Measurements from ENCODE around the gene CDK10.

Gene CDK10

DNA sequence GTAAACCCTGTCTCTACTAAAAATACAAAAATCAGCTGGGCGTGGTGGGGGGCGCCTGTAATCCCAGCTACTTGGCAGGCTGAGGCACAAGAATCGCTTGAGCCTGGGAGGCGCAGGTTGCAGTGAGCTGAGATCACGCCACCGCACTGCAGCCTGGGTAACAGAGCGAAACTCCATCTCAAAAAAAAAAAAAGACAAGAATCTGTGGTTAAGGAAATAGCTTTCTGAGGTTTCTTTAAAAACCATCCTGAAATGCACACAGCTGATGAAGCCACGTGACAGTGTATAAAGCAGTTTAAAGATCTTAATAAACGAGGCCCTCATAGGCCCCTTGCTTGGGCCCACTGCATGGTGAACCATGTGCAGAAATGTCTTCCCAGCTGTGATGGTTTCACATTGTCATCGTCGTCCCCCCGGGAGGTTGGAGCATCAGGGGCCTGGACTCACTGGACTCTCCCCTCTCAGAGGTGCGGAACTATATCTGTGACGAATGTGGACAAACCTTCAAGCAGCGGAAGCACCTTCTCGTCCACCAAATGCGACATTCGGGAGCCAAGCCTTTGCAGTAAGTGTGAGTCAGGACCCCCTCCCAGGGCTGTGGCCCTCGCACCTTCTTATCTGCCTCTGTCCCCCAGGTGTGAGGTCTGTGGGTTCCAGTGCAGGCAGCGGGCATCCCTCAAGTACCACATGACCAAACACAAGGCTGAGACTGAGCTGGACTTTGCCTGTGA lies 51.0 kb downstream of the CDK10 start:
- POLR2A ChIA-PET = interaction anchor here (1.4 kb wide), 1 partner anchor 11 kb away, joined by 3 read pairs; no protein-coding TSS in a partner anchor

DNA sequence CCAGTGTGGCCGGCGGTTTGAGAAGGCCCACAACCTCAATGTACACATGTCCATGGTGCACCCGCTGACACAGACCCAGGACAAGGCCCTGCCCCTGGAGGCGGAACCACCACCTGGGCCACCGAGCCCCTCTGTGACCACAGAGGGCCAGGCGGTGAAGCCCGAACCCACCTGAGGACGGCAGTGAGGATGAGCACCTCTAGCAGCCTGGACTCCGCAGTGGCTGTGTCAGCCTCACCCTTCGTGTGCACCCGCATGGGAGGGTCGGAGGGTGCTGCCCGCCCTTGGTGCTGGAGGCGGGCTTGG lies 51.5 kb downstream of the CDK10 start:
- ChIA-PET CTCF (no interaction called here), POLR2A (interaction anchor here (1.4 kb wide), 1 partner anchor 11 kb away, joined by 3 read pairs; no protein-coding TSS in a partner anchor)
- no peak for TF ChIP-seq ZNF384 (IDR thresholded peaks at IDR 0.05)
- TF ChIP-seq FOXA1 (IDR thresholded peaks at IDR 0.05) = no peak
- TF ChIP-seq ARNT (IDR thresholded peaks at IDR 0.05) = no peak
- no peak for TF ChIP-seq L3MBTL2 (conservative IDR thresholded peaks at IDR 0.05)
- no peak for TF ChIP-seq SUZ12 (IDR thresholded peaks at IDR 0.05)
- no peak for TF ChIP-seq SP1 (IDR thresholded peaks at IDR 0.05)
- no peak for TF ChIP-seq LEF1 (IDR thresholded peaks at IDR 0.05; ENCODE audit: borderline replicate concordance)
- no peak for TF ChIP-seq NFRKB (IDR thresholded peaks at IDR 0.05)
- no peak for TF ChIP-seq CTBP1 (IDR thresholded peaks at IDR 0.05; ENCODE audit: borderline replicate concordance)
- no peak for TF ChIP-seq FOXM1 (IDR thresholded peaks at IDR 0.05; ENCODE audit: borderline replicate concordance)
- DNase-seq (ENCODE audit: extremely low spot score) = no peak

More for the DNA sequence above, 51.0 kb downstream of the CDK10 start:
- CTCF ChIA-PET = no interaction called here
- no peak for DNase-seq (ENCODE audit: extremely low spot score)
- TF ChIP-seq, protein P1, sequence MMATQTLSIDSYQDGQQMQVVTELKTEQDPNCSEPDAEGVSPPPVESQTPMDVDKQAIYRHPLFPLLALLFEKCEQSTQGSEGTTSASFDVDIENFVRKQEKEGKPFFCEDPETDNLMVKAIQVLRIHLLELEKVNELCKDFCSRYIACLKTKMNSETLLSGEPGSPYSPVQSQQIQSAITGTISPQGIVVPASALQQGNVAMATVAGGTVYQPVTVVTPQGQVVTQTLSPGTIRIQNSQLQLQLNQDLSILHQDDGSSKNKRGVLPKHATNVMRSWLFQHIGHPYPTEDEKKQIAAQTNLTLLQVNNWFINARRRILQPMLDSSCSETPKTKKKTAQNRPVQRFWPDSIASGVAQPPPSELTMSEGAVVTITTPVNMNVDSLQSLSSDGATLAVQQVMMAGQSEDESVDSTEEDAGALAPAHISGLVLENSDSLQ (IDR thresholded peaks at IDR 0.05) = no peak
- no peak for TF ChIP-seq HDGF (IDR thresholded peaks at IDR 0.05; ENCODE audit: borderline replicate concordance)
- no peak for TF ChIP-seq ARNT (IDR thresholded peaks at IDR 0.05)
- TF ChIP-seq SP1 (IDR thresholded peaks at IDR 0.05) = no peak
- TF ChIP-seq TARDBP (IDR thresholded peaks at IDR 0.05) = no peak
- TF ChIP-seq L3MBTL2 (conservative IDR thresholded peaks at IDR 0.05) = no peak
- no peak for TF ChIP-seq ZNF384 (IDR thresholded peaks at IDR 0.05)
- no peak for TF ChIP-seq SUZ12 (IDR thresholded peaks at IDR 0.05)

DNA sequence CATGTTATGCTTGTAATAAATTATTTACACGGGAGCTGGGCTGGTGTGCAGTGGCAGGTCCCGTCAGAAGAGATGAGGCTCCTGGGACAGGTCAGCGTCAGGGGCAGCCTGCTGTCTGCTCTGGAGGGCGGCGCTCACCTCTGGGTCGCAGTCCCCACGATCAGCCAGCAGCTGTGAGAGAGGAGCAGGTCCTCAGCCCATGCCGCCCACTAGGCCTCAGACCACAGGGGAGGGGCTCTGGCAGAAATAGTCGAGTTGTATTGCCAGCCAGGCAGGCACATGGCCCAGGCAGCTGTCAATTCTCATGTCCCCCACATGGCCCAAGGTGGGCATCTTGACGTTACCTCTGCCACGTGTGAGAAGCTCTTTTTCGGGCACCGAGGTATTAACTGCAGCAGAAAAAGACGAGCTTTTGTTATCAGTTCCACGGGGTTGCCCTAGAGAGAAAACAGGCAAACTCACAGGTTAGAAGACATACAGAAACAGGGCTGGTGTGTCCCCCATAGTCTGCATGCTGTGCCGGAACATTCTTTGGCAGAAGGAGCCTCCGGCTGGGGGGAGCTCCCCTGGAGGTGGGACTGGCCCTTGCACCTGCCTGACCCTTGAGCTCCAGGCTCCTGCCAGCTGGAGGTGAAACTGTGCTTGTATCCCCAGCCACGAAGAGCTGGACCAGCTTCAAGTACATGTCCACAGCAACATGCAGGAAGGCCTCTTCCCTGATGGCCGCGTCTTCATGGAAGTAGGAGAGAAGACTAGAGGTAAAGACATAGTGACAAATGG lies 52.2 kb downstream of the CDK10 start:
- TF ChIP-seq L3MBTL2 (conservative IDR thresholded peaks at IDR 0.05) (no peak), FOXA1 (IDR thresholded peaks at IDR 0.05) (no peak), HDGF (IDR thresholded peaks at IDR 0.05; ENCODE audit: borderline replicate concordance) (no peak), TARDBP (IDR thresholded peaks at IDR 0.05) (no peak), BHLHE40 (IDR thresholded peaks at IDR 0.05; ENCODE audit: borderline replicate concordance) (no peak), CTBP1 (IDR thresholded peaks at IDR 0.05; ENCODE audit: borderline replicate concordance) (no peak), LEF1 (IDR thresholded peaks at IDR 0.05; ENCODE audit: borderline replicate concordance) (no peak), FOXK2 (IDR thresholded peaks at IDR 0.05) (no peak), ELF4 (IDR thresholded peaks at IDR 0.05) (no peak), FOXM1 (IDR thresholded peaks at IDR 0.05; ENCODE audit: borderline replicate concordance) (no peak), SP1 (IDR thresholded peaks at IDR 0.05) (no peak), ARNT (IDR thresholded peaks at IDR 0.05) (no peak), ZNF384 (IDR thresholded peaks at IDR 0.05) (no peak), NFRKB (IDR thresholded peaks at IDR 0.05) (no peak)
- TF ChIP-seq, protein P1 (IDR thresholded peaks at IDR 0.05) = no peak
- ChIA-PET CTCF (interaction anchor here (0.9 kb wide), 1 partner anchor 33 kb away, joined by 3 read pairs; no protein-coding TSS in a partner anchor), POLR2A (interaction anchor here (1.3 to 1.4 kb wide), 2 partner anchors 10 to 33 kb away, joined by 3 to 4 read pairs; no protein-coding TSS in a partner anchor)
- no peak for DNase-seq (ENCODE audit: extremely low spot score)

DNA sequence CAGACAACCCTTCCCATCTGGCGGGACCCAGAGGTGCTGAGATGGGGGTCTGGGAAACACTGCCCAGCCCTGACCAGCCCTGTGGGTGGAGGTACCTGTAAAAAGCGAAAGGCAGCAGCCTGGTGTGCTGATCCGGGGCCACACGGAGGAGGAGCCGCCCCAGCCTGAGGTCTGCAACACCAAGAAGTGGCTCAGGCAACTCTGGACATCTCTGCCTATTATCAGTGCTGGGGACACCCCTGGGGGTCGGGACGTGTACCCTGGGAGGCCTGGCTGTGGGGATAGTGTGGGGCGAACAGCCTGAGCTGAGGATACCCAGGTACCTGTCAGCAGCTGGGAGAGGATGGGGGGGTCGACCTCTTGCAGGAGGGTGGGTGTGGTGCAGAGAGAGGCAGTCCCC lies 52.9 kb downstream of the CDK10 start:
- ChIA-PET CTCF (interaction anchor here (0.9 kb wide), 1 partner anchor 33 kb away, joined by 3 read pairs; no protein-coding TSS in a partner anchor), POLR2A (interaction anchor here (1.3 kb wide), 1 partner anchor 33 kb away, joined by 4 read pairs; no protein-coding TSS in a partner anchor)
- no peak for TF ChIP-seq FOXM1 (IDR thresholded peaks at IDR 0.05; ENCODE audit: borderline replicate concordance)
- TF ChIP-seq L3MBTL2 (conservative IDR thresholded peaks at IDR 0.05) = no peak
- DNase-seq (ENCODE audit: extremely low spot score) = no peak

DNA sequence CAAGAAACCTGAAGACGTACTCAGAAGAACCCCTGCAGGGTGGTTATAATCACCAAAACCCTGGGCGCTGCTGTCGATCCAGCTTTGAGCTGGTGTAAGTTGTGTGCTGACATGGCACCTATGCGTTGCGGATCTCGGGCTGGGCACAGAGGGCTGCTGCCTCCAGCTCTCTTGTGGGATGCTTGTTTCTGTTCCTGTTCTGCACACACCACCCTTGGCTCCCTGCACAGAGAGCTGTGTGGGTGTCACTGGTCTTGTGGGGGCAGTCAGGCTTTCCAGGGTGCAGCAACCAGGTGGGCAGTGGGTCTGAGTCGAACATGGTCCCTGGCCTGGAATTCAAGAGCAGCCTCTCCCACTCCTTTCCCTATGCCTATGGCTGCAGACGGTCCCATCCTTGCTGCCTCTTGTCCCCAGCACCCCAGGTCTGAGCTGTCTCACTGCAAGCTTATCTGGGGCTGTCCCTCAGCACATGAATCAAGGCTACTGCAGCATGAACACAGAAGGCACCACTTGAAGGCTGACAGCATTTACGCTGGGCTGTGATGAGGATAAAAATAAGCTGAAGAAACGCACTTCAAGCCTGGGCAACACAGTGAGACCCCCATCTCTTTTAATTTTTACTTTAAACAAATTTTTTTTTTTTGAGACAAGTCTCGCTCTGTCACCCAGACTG lies 55.0 kb downstream of the CDK10 start:
- DNase-seq (ENCODE audit: extremely low spot score) = no peak
- TF ChIP-seq BHLHE40 (IDR thresholded peaks at IDR 0.05; ENCODE audit: borderline replicate concordance) (no peak), FOXM1 (IDR thresholded peaks at IDR 0.05; ENCODE audit: borderline replicate concordance) (no peak), L3MBTL2 (conservative IDR thresholded peaks at IDR 0.05) (no peak), ARNT (IDR thresholded peaks at IDR 0.05) (no peak), NFRKB (IDR thresholded peaks at IDR 0.05) (no peak), SUZ12 (IDR thresholded peaks at IDR 0.05) (no peak), ZNF384 (IDR thresholded peaks at IDR 0.05) (no peak), FOXK2 (IDR thresholded peaks at IDR 0.05) (no peak), HDGF (IDR thresholded peaks at IDR 0.05; ENCODE audit: borderline replicate concordance) (no peak), LEF1 (IDR thresholded peaks at IDR 0.05; ENCODE audit: borderline replicate concordance) (no peak), CTBP1 (IDR thresholded peaks at IDR 0.05; ENCODE audit: borderline replicate concordance) (no peak)
- CTCF ChIA-PET = interaction anchor here (1.2 kb wide), 1 partner anchor 35 kb away, joined by 4 read pairs; no protein-coding TSS in a partner anchor
- POLR2A ChIA-PET = interaction anchor here (0.9 kb wide), 1 partner anchor 9 kb away, joined by 3 read pairs; no protein-coding TSS in a partner anchor

DNA sequence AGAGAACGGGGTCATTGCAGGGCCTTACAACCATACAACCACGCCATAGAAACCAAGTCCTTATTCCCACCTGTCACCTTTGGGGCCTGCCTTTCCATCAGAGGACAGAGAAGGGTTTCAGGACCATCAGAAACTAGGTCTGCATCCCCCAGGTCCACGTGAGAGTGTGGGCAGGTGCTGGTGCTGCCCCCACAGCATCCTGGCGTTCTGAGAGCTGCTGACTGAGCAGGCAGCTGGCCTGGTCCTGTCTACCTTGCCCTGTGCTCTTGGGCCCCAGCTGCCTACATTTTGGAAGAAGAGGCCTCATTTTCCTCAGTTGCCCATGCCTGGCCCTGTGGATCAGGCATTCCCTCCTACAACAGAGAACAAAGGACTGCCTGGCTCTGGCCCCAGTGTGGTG lies 56.5 kb downstream of the CDK10 start:
- TF ChIP-seq ZNF384 (IDR thresholded peaks at IDR 0.05) (no peak), ARNT (IDR thresholded peaks at IDR 0.05) (no peak), BHLHE40 (IDR thresholded peaks at IDR 0.05; ENCODE audit: borderline replicate concordance) (no peak), TARDBP (IDR thresholded peaks at IDR 0.05) (no peak), L3MBTL2 (conservative IDR thresholded peaks at IDR 0.05) (no peak), SP1 (IDR thresholded peaks at IDR 0.05) (no peak), FOXM1 (IDR thresholded peaks at IDR 0.05; ENCODE audit: borderline replicate concordance) (no peak), HDGF (IDR thresholded peaks at IDR 0.05; ENCODE audit: borderline replicate concordance) (no peak), ELF4 (IDR thresholded peaks at IDR 0.05) (no peak), LEF1 (IDR thresholded peaks at IDR 0.05; ENCODE audit: borderline replicate concordance) (no peak), FOXA1 (IDR thresholded peaks at IDR 0.05) (no peak), FOXK2 (IDR thresholded peaks at IDR 0.05) (no peak), NFRKB (IDR thresholded peaks at IDR 0.05) (no peak), SUZ12 (IDR thresholded peaks at IDR 0.05) (no peak), CTBP1 (IDR thresholded peaks at IDR 0.05; ENCODE audit: borderline replicate concordance) (no peak)
- TF ChIP-seq, protein P1 (IDR thresholded peaks at IDR 0.05) = no peak
- ChIA-PET CTCF (no interaction called here), POLR2A (interaction anchor here (0.8 kb wide), 1 partner anchor 9 kb away, joined by 4 read pairs; no protein-coding TSS in a partner anchor)
- DNase-seq (ENCODE audit: extremely low spot score) = no peak

Data from HEK293T (cell line).